Upper lobe of right lung (tissue), 1 donor: ENCODE data around the gene OMD. TPM values are rescaled to one million over a fixed set of nuclear protein-coding genes. Genes with fewer than 3 reads are reported as not detected.

Source experiments
- ATAC-seq: fragments of 200-7000 bp; cut with Tn5 transposase; one replicate; pipeline ENCODE4 v1.9.1; 2020; ENCODE audit warnings: mild to moderate bottlenecking, moderate library complexity
- DNase-seq: peaks from one replicate; pipeline ENCODE4 v3.0.0-alpha.2; 2020
- H3K27ac ChIP-seq: fragments of 200-600 bp; one replicate; pipeline ENCODE4 v1.8.0; 2022
- H3K27me3 ChIP-seq: fragments of 200-600 bp; one replicate; pipeline ENCODE4 v1.8.0; 2022; ENCODE audit warnings: mild to moderate bottlenecking
- H3K36me3 ChIP-seq: fragments of 200-600 bp; one replicate; pipeline ENCODE4 v1.8.0; 2022
- H3K4me1 ChIP-seq: fragments of 200-600 bp; one replicate; pipeline ENCODE4 v1.8.0; 2022
- H3K4me3 ChIP-seq: fragments of 200-600 bp; one replicate; pipeline ENCODE4 v1.8.0; 2022; ENCODE audit warnings: mild to moderate bottlenecking
- H3K9me3 ChIP-seq: fragments of 200-600 bp; one replicate; pipeline ENCODE4 v1.8.0; 2022
- CTCF ChIP-seq: fragments of 200-600 bp; IDR thresholded peaks from one replicate; pipeline ENCODE4 v1.8.0; 2022; ENCODE audit warnings: antibody characterized with exemption
- intact Hi-C: fragments of 100-400 bp; cut with DNase I; formaldehyde crosslinking; loops from one replicate; pipeline ENCODE4 v1.11.0; 2022
- total RNA-seq: library from RNA; stranded (reverse); fragmentation: NEBNext Ultra II Directional; extraction: Animal tissue kit (Norgen Biotek cat#: 25700); gene quantifications from one replicate; pipeline ENCODE4 v1.2.1, GENCODE V29; 2021
- donor health status: DM: no; HTN: yes; CAD: no; lungs with severe emphysema.

The OMD gene
- total RNA-seq, 1 donor from 2014 or later: 6.5 TPM

GRCh38 chr9:92439921-92440750, 15.9 kb upstream of the OMD start:
- Histone ChIP-seq H3K9me3 (no peaks in the 10 kb centered on the region), H3K4me3 (no peak overlapping the region), H3K4me1 (no peaks in the 10 kb centered on the region), H3K27me3 (no peaks in the 10 kb centered on the region), H3K36me3 (no peaks in the 10 kb centered on the region), H3K27ac (no peak overlapping the region)
- intact Hi-C loops: loop anchor here (10.0 kb wide), 1 partner anchor 95 kb away; no protein-coding TSS in a partner anchor
- no peak for ATAC-seq
- TF ChIP-seq CTCF: no peak
- DNase-seq: no peak

GRCh38 chr9:92438900-92439526, 14.7 kb upstream of the OMD start:
- Histone ChIP-seq H3K27ac (no peak overlapping the region), H3K4me3 (no peak overlapping the region), H3K36me3 (no peaks in the 10 kb centered on the region), H3K4me1 (no peaks in the 10 kb centered on the region), H3K27me3 (no peaks in the 10 kb centered on the region), H3K9me3 (no peaks in the 10 kb centered on the region)
- DNase-seq: no peak
- TF ChIP-seq CTCF: peak; percentile 40
- no peak for ATAC-seq
- intact Hi-C loops: loop anchor here (10.0 kb wide), 1 partner anchor 94 kb away; no protein-coding TSS in a partner anchor

GRCh38 chr9:92435263-92435662, 11.0 kb upstream of the OMD start:
- Histone ChIP-seq H3K36me3 (no peaks in the 10 kb centered on the region), H3K4me3 (no peak overlapping the region), H3K4me1 (no peaks in the 10 kb centered on the region), H3K9me3 (no peaks in the 10 kb centered on the region), H3K27me3 (no peaks in the 10 kb centered on the region), H3K27ac (no peak overlapping the region)
- intact Hi-C loops: loop anchor here (10.0 kb wide), 1 partner anchor 90 kb away; no protein-coding TSS in a partner anchor
- TF ChIP-seq CTCF: no peak
- DNase-seq: no peak
- ATAC-seq: no peak

GRCh38 chr9:92432972-92433548, 8.8 kb upstream of the OMD start:
- intact Hi-C loops: loop anchor here (10.0 kb wide), 1 partner anchor 88 kb away; no protein-coding TSS in a partner anchor
- H3K27ac ChIP-seq: no peak overlapping the region
- ATAC-seq: no peak

GRCh38 chr9:92432350-92432749, 8.1 kb upstream of the OMD start:
- Histone ChIP-seq H3K36me3 (no peaks in the 10 kb centered on the region), H3K9me3 (no peaks in the 10 kb centered on the region), H3K4me1 (no peaks in the 10 kb centered on the region), H3K4me3 (no peak overlapping the region), H3K27ac (no peak overlapping the region), H3K27me3 (no peaks in the 10 kb centered on the region)
- ATAC-seq: no peak
- intact Hi-C loops: loop anchor here (10.0 kb wide), 1 partner anchor 88 kb away; no protein-coding TSS in a partner anchor
- no peak for DNase-seq
- TF ChIP-seq CTCF: no peak

More at GRCh38 chr9:92432972-92433548, 8.8 kb upstream of the OMD start:
- Histone ChIP-seq H3K9me3 (no peaks in the 10 kb centered on the region), H3K27me3 (no peaks in the 10 kb centered on the region), H3K36me3 (no peaks in the 10 kb centered on the region), H3K4me1 (no peaks in the 10 kb centered on the region), H3K4me3 (no peak overlapping the region)
- no peak for TF ChIP-seq CTCF
- no peak for DNase-seq
